ENCODE results near the gene NFATC1. TPM values are rescaled to one million over a fixed set of nuclear protein-coding genes. Genes with fewer than 3 reads are reported as not detected.
A peak's percentile ranks its signal among the peaks of the same experiment; 100 is the strongest.

The NFATC1 gene
- polyA plus RNA-seq, 1 of the 3 experiments (the other 2 are of a cell fraction), result 0.02 TPM

DNA sequence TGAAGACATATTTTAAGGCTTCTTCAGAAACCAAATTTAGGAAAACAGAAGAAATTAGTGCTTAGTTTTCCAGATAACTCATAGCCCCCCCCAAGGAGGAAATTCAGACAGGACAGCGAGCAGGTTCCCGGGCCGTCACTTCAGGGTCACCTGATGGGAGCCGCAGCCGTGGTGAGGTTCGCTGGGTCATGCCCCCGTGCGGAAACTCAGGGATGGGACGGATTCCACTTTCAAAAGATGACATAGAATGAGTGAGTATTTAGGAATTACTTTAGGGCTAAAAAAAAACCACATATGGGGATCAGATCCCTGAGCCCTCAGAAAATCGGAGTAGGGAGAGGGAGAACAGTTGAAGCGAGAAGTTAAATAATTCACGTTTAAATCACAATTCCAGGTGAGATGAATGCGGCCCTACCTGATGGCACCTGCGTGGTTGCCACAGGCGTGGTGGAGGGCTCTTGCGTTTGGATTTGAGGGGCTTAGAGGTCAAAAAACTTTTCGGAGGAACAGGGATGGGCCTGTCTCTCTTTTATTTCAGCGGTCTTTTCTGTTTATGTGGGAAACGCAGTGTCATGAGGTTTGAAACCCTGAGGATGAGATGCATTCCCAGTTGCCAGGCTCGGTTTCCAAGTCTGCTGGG lies 114.4 kb downstream of the NFATC1 start:
- H3F3A ChIP-seq (replicated peaks; ENCODE audit: insufficient read depth), result no peaks in the 10 kb centered on the region
- no peaks in the 10 kb centered on the region for H3K79me2 ChIP-seq (ENCODE audit: insufficient read depth)
- H3K27ac ChIP-seq (ENCODE audit: low read depth in 2 of 2, low read length in 1 of 2), result no peak overlapping the region
- H3K9me3 ChIP-seq, result no peaks in the 10 kb centered on the region
- peaks cover 98% of the 10 kb centered on the region for H3K27me3 ChIP-seq (ENCODE audit: insufficient read depth)
- H3K9me2 ChIP-seq, result no peaks in the 10 kb centered on the region
- WGBS (ENCODE audit: low lambda C conversion rate), result 28% methylated on average over 20 of the region's 20 CpGs
- no peak for TF ChIP-seq NFIC (IDR thresholded peaks at IDR 0.05; ENCODE audit: borderline replicate concordance)
- no peak for TF ChIP-seq ELF1 (IDR thresholded peaks at IDR 0.05)
- TF ChIP-seq RFX5 (IDR thresholded peaks at IDR 0.05; ENCODE audit: low read length), result no peak
- no peak for TF ChIP-seq SMC3 (IDR thresholded peaks at IDR 0.05; ENCODE audit: low read depth, low read length)
- TF ChIP-seq RXRA (IDR thresholded peaks at IDR 0.05; ENCODE audit: borderline replicate concordance, low read depth), result no peak
- TF ChIP-seq EZH2phosphoT487 (IDR thresholded peaks at IDR 0.05; ENCODE audit: borderline replicate concordance, low read depth), result peak; percentile 53; the same call in 1 of the 2 replicates
- no peak for TF ChIP-seq POLR2AphosphoS5 (IDR thresholded peaks at IDR 0.05; ENCODE audit: low read depth, low read length)
- TF ChIP-seq RAD21 (IDR thresholded peaks at IDR 0.05; ENCODE audit: low read length), result no peak
- no peak for TF ChIP-seq FOSL2 (IDR thresholded peaks at IDR 0.05; ENCODE audit: borderline replicate concordance, low read depth)
- ChIA-PET POLR2A (no interaction called here), CTCF (no interaction called here)
- no peak overlapping the region for H3K4me2 ChIP-seq
- H3K9ac ChIP-seq, result no peak overlapping the region
- no peak overlapping the region for H2AFZ ChIP-seq (ENCODE audit: low read depth)
- no peaks in the 10 kb centered on the region; a peak in 1 of 4 replicates for H3K4me1 ChIP-seq (ENCODE audit: control insufficient read depth in 1 of 2, insufficient read depth in 2 of 2, low read depth in 1 of 2, low read length in 1 of 2)
- DNase-seq, result no peak
- H4K20me1 ChIP-seq (ENCODE audit: insufficient read depth), result no peaks in the 10 kb centered on the region
- no peaks in the 10 kb centered on the region for H3K36me3 ChIP-seq (replicated peaks in 1 of 2; ENCODE audit: control insufficient read depth in 1 of 2, insufficient read depth in 2 of 2, low read length in 1 of 2)
- H3K4me3 ChIP-seq (ENCODE audit: low read depth in 2 of 2, low read length in 1 of 2), result no peak overlapping the region

DNA sequence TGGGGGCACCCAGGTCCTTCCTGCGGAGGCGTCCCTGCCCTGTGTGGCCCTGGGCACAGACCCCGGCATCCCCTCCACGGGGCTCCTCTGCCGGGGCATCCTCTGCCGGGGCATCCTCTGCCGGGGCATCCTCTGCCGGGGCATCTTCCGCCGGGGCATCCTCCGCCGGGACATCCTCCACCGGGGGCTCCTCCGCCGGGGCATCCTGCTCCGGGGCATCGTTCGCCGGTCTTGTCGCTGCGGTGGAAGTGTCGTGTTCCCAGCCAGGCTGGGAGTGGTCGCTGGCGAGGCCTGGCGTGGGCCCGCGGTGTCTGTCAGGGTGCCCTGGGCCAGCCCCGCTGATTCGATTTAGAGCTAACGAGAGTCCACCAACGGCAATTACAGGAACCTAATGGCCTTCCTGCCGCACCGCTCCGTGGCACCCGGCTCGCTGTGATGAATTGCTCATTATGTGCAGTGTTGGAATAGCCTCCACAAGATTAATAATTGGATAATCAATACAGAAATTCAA lies 115.1 kb downstream of the NFATC1 start:
- no peak overlapping the region for H3K9ac ChIP-seq
- H3K4me1 ChIP-seq (ENCODE audit: control insufficient read depth in 1 of 2, insufficient read depth in 2 of 2, low read depth in 1 of 2, low read length in 1 of 2), result no peaks in the 10 kb centered on the region; a peak in 1 of 4 replicates
- no peaks in the 10 kb centered on the region for H3K9me3 ChIP-seq
- H3F3A ChIP-seq (replicated peaks; ENCODE audit: insufficient read depth), result no peaks in the 10 kb centered on the region
- H2AFZ ChIP-seq (ENCODE audit: low read depth), result no peak overlapping the region
- no peak for DNase-seq
- H3K79me2 ChIP-seq (ENCODE audit: insufficient read depth), result no peaks in the 10 kb centered on the region
- TF ChIP-seq CHD2 (IDR thresholded peaks at IDR 0.05; ENCODE audit: low read length, partially characterized antibody), result no peak
- TF ChIP-seq, protein P1, sequence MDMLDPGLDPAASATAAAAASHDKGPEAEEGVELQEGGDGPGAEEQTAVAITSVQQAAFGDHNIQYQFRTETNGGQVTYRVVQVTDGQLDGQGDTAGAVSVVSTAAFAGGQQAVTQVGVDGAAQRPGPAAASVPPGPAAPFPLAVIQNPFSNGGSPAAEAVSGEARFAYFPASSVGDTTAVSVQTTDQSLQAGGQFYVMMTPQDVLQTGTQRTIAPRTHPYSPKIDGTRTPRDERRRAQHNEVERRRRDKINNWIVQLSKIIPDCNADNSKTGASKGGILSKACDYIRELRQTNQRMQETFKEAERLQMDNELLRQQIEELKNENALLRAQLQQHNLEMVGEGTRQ (IDR thresholded peaks at IDR 0.05; ENCODE audit: borderline replicate concordance, low read depth, low read length), result no peak
- TF ChIP-seq GATA2 (CRISPR knock-in tag; IDR thresholded peaks at IDR 0.05), result no peak
- no peak for TF ChIP-seq YY1 (IDR thresholded peaks at IDR 0.05; ENCODE audit: low read depth)
- no peak for TF ChIP-seq NRF1 (IDR thresholded peaks at IDR 0.05; ENCODE audit: low read depth, low read length)
- TF ChIP-seq RAD21 (IDR thresholded peaks at IDR 0.05; ENCODE audit: low read length), result no peak
- TF ChIP-seq SIN3A (IDR thresholded peaks at IDR 0.05; ENCODE audit: borderline replicate concordance, low read depth, low read length), result no peak
- TF ChIP-seq TEAD4 (IDR thresholded peaks at IDR 0.05; ENCODE audit: borderline replicate concordance, insufficient read depth), result no peak
- TF ChIP-seq NFIC (IDR thresholded peaks at IDR 0.05; ENCODE audit: borderline replicate concordance), result no peak
- TF ChIP-seq FOSL2 (IDR thresholded peaks at IDR 0.05; ENCODE audit: borderline replicate concordance, low read depth), result no peak
- TF ChIP-seq FOXM1 (IDR thresholded peaks at IDR 0.05; ENCODE audit: low read depth), result no peak
- TF ChIP-seq FOXJ3 (CRISPR knock-in tag; IDR thresholded peaks at IDR 0.05), result no peak
- TF ChIP-seq, protein P2, sequence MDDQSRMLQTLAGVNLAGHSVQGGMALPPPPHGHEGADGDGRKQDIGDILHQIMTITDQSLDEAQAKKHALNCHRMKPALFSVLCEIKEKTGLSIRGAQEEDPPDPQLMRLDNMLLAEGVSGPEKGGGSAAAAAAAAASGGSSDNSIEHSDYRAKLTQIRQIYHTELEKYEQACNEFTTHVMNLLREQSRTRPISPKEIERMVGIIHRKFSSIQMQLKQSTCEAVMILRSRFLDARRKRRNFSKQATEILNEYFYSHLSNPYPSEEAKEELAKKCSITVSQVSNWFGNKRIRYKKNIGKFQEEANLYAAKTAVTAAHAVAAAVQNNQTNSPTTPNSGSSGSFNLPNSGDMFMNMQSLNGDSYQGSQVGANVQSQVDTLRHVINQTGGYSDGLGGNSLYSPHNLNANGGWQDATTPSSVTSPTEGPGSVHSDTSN (IDR thresholded peaks at IDR 0.05), result no peak
- no peak for TF ChIP-seq RCOR1 (IDR thresholded peaks at IDR 0.05; ENCODE audit: low read length)
- no peak for TF ChIP-seq RXRA (IDR thresholded peaks at IDR 0.05; ENCODE audit: borderline replicate concordance, low read depth)
- no peak for TF ChIP-seq TAF1 (IDR thresholded peaks at IDR 0.05; ENCODE audit: borderline replicate concordance, low read depth, low read length)
- no peak overlapping the region for H3K4me2 ChIP-seq
- POLR2A ChIA-PET, result no interaction called here
- H3K4me3 ChIP-seq (ENCODE audit: low read depth in 2 of 2, low read length in 1 of 2), result no peak overlapping the region
- H4K20me1 ChIP-seq (ENCODE audit: insufficient read depth), result no peaks in the 10 kb centered on the region
- 11% methylated on average over 6 of the region's 36 CpGs for WGBS (ENCODE audit: low lambda C conversion rate)
- H3K9me2 ChIP-seq, result no peaks in the 10 kb centered on the region
- no peaks in the 10 kb centered on the region for H3K36me3 ChIP-seq (replicated peaks in 1 of 2; ENCODE audit: control insufficient read depth in 1 of 2, insufficient read depth in 2 of 2, low read length in 1 of 2)
- CTCF ChIA-PET, result no interaction called here
- H3K27me3 ChIP-seq (ENCODE audit: insufficient read depth), result peaks cover 100% of the 10 kb centered on the region
- no peak overlapping the region for H3K27ac ChIP-seq (ENCODE audit: low read depth in 2 of 2, low read length in 1 of 2)
